Femur (tissue), 1 donor: ENCODE data around the gene RASL11B.

Experiments used
- DNase-seq: peaks from one replicate; pipeline ENCODE4 v3.0.0-alpha.2; 2017

RASL11B gene

DNA sequence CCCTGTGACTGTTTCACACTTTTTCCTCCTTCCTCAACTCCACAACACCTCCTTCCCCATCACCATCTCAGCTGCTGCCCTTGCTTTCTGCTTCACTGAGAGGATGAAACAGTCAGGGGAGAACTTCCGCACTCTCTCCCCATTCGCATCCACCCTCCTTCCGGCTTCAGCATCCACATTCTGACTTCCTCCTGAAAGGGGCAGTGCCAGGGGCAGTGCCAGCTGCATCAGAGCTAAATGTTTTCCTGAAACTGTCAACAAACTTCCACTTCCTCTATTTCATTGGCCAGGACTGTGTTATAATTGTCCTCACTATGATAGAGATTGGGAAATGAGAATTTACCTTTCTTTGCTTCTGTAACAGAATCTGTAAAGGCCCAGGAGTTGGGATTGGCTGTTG, 18.2 kb upstream of the RASL11B start:
- no peak for DNase-seq

GRCh38 chr4:52844596-52844995, 17.5 kb upstream of the RASL11B start:
- no peak for DNase-seq

DNA sequence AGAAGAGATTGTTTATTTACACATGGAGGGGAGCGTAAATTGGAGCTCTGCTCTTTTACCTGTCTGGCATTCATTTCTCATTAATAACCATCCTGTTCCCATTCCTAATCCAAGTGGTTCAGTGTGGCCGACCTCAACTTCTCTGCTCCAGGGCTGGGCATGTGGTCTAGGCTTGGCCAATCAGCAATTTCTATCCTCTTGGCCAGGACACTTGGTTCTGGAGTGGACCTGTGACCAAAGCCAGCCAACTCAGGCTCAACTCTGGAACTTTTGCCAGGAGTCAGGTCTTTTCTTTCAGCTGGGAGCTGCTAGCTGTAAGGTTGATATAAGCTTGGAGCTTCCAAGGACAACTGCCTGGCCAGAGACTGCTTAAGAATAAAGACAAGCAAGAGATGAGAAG, 15.6 kb upstream of the RASL11B start:
- no peak for DNase-seq

GRCh38 chr4:52848254-52848653, 13.9 kb upstream of the RASL11B start:
- no peak for DNase-seq

DNA sequence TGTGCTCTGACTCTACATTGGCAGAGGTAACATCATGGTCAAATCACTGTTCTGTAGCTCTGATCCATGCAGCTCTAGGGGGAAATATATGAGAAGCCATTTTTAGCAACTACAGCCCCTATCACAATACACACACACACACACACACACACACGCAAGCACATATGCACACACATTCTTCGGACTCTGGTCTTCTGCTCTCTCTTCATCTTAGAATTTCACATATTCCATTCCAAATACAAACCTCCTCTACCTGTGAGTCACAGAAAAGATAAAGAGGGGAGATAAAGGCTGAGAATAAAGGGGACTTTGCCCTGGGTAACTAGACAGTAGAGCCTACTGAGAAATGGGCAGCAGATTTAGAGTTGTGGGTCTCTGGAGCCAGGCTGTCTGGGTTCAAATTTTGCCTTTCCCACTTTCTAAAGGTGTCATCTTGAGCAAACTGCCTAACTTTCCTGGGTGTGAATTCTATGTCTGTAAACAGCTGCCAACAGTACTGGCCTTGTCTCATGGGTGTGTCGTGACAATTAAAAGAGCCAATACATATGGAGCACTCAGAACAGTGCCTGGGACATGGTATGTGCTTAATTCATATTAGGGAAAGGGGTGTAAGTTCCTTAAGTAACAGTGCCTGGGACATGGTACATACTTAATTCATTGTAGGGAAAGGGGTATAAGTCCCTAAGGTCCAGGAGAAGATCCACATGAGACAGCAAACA, 11.6 kb upstream of the RASL11B start:
- DNase-seq = no peak

DNA sequence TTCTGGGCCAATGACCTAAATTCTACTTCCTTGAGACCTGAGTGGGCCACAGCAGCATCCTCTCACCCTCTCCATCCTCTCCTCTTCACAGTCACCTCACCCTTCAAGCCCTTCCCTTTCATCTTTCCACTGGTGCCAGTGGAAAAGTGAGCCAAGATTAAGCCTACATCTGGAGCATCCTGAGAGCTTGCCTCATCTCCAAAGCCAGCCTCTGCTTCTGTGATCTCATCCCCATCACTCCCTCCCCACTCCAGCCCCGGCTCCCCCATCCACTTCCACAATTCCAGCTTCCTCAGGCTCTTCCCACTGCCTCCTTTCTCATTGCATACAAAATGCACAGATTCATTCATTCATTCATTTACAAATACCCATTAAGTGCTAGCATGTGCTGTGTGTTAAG, 10.1 kb upstream of the RASL11B start:
- no peak for DNase-seq

GRCh38 chr4:52852711-52853110, 9.4 kb upstream of the RASL11B start:
- no peak for DNase-seq

- DNase-seq = no peak
Measured at GRCh38 chr4:52853351-52853750, 8.8 kb upstream of the RASL11B start.

- DNase-seq = no peak
Measured at GRCh38 chr4:52856801-52857200, 5.3 kb upstream of the RASL11B start.

DNA sequence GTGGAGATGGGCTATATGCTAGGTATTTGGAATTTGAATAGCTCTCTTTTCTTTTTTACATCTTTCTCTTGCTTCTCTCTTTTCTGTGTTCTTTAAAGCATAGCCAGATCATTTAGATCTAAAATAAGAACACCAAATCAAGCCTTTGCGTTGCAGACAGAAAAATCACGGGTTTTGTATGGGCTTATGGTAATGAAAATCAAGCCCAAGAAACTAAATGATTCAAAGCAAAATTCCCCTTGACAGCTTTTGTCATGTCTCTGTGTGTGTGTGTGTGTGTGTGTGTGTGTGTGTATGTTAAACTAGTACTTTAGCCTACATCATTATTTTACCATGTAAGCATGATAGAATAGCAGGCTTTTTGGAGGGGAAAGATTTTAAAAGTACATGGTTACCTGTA, 1.8 kb upstream of the RASL11B start:
- no peak for DNase-seq

DNA sequence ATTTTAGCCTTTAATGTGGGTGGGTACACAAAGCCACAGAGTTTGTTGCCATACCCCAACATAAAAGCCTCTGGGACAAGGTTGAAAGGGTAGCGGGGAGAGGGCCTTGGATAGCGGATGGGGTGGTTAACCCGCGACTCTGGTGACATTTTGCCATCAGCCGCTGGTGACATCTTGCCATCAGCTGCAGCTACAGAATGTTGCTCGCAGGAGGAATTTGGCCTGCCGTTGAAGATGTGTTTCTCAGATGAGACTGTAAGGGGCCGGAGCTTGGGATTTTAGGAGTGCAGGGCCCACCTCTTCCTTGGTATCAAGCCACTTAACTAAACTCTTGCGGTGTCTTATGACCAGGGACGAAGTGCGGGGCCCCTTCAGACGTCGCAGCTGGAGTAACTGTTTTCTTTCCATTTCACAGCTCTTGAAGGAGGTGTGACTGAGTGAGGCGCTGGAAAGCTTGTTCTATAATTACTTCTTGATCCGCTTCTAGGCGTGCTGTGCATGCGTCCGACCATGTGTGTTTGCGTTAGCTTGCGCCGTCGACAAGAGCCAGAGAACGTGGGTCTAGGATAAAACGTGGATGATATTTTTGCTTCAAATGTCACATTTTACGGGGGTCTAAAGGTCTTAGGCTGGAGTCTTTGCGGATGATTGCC, 820 bp upstream of the RASL11B start:
- DNase-seq = no peak

- DNase-seq = no peak
Measured at GRCh38 chr4:52862639-52863161, 583 bp downstream of the RASL11B start.

- DNase-seq = no peak
Measured at GRCh38 chr4:52863324-52863723, 1.2 kb downstream of the RASL11B start.

- DNase-seq = peak; percentile 81
Measured at GRCh38 chr4:52864793-52865192, 2.7 kb downstream of the RASL11B start.

GRCh38 chr4:52865300-52865699, 3.2 kb downstream of the RASL11B start:
- DNase-seq = no peak

- DNase-seq = no peak
Measured at GRCh38 chr4:52866734-52867133, 4.6 kb downstream of the RASL11B start.

DNA sequence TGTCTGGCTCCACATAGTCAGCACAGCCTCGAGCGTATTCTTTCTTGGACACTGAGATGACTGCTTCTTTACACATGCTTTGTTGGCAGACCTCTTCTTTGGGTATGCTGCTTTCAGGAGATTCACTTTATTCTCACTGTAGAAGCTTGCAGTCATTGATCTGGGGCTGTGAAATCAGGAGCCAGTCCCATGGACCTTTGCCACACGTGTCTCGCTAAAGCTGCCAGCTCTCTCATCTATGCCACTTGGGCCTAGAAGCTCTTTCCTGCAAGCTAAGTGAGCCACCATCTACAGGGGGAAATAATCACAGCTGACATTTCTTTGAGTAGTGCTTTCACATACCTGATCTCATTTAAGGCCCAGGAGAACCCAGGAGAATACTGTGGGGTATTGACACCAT, 5.0 kb downstream of the RASL11B start:
- DNase-seq = no peak

- DNase-seq = peak; percentile 48
Measured at GRCh38 chr4:52868133-52868532, 6.0 kb downstream of the RASL11B start.

DNA sequence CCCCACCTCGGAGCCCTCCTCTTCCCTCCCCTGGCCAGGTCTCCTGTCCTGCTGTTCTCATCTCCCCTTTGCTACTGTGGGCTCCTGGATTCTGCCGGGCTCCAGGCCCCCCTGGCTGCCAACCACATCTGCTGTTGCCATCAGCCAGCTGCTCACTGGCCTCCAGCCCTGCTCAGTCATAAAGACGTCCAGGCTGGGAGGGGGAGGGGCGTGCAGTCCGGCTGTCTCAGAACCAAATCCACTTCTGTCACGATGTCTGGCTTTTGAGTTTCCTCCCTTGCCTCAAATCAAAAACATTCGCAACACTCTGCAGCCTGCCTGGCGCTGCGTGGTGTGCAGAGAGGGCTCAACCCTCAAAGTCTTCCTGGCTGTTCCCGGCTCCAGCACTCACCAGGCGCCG, 7.1 kb downstream of the RASL11B start:
- peak; percentile 92 for DNase-seq

GRCh38 chr4:52869656-52870055, 7.5 kb downstream of the RASL11B start:
- DNase-seq = no peak

DNA sequence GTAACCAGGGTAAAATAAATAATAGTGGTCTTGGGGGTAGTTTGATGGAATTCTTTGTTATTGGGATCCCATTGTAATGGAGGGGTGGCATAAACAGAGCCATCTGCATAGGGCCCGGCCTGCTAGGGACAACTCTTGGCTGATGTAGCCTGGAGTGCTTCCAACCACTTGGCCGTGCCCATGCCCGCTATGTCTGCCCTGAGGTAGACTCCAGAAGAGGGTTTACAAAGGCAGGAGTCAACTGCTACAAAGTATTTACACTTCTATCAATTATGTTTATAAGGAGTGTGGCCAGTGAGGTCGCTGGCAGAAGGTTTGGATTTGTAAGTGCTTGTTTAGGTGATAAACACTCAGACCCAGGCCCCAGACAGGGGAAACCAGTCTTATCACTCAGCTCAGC, 8.1 kb downstream of the RASL11B start:
- DNase-seq = no peak

DNA sequence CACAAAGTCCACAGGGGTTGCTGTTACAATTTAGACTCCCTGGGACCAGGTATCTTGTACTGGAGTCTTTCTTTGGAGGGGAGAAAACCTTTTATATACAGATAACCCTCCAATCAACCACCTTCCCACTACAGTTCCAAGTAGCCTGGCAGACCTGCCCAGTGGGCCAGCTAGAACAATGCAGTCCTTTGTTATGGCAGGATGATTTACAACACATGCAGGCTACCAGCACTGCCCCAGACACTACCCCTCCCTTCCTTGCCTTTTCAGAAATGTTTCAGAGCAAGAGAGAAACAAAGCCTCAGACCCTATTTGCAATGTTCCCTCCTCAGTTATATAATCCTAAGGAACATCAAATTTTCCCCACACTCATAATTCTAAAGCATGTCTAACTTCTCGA, 11.1 kb downstream of the RASL11B start:
- DNase-seq = no peak

GRCh38 chr4:52873861-52874343, 11.8 kb downstream of the RASL11B start:
- peak; percentile 45 for DNase-seq

DNA sequence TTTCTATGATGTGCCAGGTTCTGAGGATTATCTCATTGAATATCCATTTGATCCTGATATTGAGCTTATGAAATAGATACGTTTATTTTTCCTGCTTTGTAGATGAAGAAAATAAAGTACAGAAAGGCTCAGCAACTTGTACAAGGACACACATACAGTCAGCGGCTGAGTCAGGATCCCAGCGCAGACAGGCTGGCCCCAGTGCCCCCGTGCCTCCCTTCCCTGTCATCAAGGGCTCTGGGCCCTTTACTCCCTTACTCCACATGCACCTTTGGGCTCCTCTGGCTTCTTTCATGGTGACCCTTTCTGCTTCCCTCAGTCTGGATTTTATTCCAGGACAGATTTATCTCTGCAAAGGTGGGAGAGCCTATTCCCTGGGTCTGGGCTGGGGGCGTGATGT, 12.8 kb downstream of the RASL11B start:
- no peak for DNase-seq
